HG03442 (cell line): Measurements from ENCODE around the gene BCL2L15.
A peak's percentile ranks its signal among the peaks of the same experiment; 100 is the strongest.
"Not testable (repeated sequence)": the region's sequence is repeated elsewhere in the genome, so short reads cannot be mapped to it uniquely, and the experiment has no call there.

Experiments
- ATAC-seq: cut with Tn5 transposase; IDR thresholded peaks from one replicate; pipeline ENCODE4 v1.9.1; 2021; ENCODE audit warnings: mild to moderate bottlenecking, moderate library complexity; ENCODE audit not compliant: unreplicated experiment

BCL2L15 gene

DNA sequence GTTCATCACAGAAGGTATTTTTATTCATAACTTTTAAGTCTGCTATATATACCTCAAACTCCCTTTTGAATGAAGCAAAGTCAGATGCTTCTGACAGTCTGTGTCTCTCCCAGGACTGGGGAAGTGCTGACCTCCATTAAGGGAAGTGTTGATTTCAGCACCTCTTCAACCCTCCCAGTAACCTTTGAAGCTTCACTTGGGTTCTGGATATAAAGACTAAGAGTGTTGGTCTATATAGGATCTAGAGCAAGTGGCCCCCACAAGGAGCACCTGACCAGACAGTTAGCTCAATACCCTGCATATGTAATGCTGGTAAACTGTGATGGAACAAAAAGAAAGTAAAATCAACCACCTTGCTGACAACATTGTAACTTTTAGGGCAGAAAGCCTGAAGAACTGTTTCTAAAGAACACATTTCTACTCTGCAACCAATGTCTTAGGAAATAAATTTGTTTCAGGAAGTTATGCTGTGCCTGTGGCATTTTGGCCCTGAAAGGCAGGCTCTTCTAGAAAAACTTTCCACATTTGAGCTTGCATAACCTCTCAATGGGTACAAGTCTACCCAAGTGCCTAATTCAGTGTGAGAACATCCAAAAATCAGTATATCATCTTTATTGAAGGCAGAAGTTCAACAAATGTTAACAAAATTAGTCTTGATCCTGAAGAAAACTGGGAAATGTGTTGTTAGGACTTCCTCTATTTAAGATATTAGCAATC is 15.0 kb downstream of the BCL2L15 start:
- no peak for ATAC-seq

DNA sequence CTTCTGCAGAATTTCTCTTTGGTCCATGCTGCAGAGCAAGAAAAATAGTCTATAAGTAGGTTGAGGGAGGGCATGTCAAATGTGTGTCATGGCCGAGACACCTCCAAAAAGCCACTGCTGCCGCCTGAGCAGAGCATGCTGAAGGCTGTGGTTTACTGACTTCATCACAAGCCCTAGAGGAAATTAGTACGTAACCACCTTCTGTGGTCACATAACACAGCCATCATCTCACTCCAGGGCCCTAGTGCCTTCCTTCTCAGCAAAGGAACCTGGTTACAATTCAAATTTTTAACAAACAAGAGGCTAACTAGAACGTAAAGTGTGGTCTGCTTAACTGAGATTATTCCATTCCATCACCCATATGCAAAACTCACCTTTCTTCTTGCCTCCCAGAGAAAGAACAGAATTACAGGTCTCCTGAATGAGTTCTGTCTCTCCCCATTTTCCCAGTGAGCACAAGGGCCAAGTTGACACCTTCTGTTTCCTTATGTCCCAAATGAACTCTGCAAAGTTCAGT is 15.7 kb downstream of the BCL2L15 start, which contains the start of gene PTPN22:
TSS of gene PTPN22 (minus strand) at position 116 of the 517 bp plus-strand sequence.
- peak; percentile 92 for ATAC-seq

DNA sequence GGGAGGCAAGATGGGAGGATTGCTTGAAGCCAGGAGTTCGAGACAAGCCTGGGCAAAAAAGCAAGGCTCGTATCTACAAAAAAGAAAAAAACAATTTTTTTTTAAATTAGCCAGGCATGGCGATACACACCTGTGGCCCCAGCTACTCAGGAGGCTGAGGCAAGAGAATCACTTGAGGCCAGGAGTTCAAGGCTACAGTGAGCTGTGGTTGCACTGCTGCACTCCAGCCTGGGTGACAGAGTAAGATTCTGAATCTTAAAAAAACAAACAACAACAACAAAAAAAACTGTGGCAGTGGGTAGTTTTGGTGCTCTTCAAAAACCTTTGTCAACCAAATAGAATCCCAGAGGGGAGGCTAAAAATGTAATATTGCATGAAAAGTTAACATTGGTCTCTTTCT is 16.6 kb downstream of the BCL2L15 start:
- no peak for ATAC-seq

DNA sequence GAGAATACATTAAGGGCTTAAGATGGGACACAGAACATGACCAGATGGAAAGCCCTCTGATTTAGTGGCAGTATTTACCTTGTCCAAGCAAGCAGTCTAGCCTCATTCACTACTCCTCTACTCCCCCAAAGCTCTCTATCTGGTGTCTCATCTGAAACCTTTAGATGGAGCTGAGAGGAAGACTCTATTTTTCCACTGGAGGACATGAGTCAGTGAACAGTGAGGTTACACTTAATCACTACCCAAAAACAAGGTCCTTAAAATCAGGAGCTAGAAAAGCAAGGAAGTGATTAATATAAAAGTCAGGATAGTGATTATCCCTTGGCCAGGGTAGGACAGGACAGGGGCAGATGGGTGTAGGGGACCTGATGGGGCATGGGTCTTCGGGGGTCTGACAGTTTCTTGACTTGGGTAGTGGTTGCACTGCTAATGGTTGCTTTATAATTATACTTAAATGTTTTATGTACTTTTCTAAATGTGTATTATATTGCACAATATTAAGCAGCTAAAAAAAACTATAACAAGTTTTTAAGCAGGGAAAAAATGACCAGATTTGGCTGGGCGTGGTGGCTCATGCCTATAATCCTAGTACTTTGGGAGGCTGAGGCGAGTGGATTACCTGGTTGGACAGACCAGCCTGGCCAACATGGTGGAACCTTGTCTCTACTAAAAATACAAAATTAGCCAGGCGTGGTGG is 18.8 kb downstream of the BCL2L15 start:
- ATAC-seq = no peak

DNA sequence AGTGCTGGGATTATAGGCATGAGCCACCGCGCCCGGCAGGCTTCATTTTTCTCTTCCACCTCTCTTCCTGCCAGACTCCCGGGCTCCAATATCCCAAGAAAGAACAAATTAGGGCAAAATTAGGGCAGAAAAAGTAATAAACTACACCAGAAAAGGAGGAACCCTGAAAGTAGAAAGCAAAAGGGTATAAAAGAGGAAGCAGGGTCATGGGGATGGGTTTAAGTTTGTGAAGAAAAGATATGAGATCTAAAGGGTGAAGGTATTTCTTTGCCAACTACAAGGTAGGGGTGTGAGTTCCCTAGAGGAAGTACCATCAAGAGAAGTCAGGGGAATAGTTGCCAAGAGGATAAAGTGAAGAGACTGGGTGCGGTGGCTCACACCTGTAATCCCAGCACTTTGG is 25.7 kb downstream of the BCL2L15 start:
- no peak for ATAC-seq

DNA sequence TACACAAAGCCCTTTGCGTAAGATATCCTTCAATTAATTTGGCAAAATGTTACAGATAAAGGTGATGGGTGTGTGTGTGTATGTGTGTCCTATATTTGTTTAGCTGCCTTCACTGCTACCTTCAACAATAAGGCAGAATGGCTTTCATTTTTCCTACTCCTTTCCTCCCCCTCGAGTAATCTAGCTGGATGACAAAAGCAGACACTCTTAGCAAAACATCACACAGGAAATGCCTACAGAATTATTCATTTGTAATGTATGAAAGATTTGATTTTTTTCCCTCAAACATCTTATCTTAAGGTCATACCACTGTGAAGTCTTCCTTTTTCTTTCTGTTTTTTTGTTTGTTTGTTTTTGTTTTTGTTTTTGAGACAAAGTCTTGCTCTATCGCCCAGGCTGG is 26.5 kb downstream of the BCL2L15 start:
- no peak for ATAC-seq

DNA sequence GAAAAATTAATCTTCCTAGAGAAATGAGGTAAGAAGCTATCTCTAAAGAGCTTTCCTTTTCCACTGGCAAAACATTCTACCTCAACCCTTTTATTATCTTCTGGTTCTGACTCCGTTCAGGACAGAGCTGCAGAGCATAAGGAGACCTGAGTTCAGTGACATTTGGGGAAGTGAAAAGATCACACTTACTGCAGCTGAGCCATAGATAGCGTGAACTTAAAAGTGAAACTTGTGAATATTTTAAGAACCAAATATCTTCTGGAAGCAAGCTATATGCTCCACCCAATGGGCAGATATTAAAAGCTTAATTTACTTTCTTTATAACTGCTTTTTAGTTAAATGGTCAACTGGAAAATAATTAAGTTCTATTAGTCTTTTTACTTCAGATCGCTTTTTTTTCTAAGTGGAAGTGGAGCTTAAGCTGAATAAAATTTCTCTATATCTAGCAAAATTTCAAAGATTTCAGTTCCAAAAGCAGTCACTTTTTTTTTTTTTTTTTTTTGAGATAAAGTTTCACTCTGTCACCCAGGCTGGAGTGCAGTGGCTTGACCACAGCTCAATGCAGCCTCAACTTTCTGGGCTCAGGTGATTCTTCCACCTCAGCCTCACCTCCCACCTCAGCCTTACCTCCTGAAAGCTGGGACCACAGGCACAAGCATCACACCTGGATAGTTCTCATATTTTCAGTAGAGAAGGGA is 27.8 kb downstream of the BCL2L15 start:
- ATAC-seq = peak; percentile 90

DNA sequence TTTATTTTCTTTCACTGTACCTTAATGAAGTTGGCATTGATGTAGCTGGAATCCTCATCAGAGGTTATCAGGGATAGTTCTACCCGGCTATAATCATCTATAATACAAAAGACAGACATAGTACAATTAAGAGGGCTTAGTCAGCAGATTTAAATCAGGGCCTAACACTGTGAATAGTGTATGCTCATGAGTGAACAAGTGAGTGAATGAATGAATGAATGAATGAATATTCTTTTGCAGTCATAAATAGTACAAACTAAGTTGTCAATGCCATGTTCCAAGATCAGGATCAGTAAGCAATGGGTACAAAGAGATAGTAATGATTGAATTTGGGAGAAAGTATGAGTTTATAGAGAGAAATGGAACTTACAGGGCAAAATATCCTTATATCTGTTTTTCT is 28.4 kb downstream of the BCL2L15 start:
- no peak for ATAC-seq

DNA sequence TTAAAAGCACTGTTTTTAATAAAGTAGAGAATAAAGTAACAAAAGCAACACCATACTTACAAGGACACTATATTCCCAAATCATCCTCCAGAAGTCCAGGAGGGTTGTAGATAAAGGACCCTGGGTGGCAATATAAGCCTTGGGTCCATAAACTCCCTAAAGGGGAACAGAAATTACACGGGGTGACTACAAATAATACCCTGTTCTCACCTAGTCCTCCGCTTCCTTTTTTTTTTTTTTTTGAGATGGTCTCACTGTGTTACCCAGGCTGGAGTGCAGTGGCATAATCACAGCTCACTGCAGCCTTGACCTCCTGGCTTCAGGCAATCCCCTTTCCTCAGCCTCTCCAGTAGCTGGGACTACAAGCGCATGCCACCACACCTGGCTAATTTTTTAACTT is 29.0 kb downstream of the BCL2L15 start:
- peak; percentile 27 for ATAC-seq

DNA sequence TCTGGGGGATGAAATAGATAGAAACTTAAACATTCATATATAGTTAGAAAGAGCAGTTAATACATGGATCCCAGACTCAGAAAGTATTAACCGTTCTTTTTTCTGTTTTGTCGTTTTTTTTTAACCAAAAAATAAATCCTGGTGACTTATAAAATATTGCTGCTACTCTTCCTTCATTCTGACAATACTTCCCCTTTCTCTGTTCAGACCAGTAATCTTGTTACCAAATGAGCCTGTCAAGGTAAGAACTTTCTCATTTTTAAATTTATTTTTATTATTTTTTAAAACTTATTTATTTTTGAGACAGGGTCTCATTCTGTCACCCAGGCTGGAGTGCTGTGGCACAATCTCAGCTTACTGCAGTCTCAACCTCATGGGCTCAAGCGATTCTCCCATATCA is 29.6 kb downstream of the BCL2L15 start:
- no peak for ATAC-seq

DNA sequence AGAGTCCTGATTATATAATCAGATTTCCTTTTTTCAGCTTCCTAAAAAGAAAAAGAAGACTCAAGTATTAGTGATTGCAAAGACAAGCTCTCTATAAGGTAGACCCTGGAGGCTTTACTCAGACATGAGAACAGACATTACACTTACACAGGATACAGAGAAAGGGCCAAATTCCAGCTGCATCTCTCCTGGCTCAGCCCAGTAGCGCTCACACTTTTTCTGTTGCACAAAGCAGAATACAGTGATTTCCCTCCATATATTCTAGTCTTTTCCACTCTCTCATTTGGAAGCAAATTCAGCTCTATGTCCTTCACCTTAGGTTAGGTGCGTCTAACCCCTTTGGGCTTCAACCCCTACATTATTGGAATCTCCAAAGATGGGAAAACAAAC is 31.0 kb downstream of the BCL2L15 start:
- no peak for ATAC-seq

DNA sequence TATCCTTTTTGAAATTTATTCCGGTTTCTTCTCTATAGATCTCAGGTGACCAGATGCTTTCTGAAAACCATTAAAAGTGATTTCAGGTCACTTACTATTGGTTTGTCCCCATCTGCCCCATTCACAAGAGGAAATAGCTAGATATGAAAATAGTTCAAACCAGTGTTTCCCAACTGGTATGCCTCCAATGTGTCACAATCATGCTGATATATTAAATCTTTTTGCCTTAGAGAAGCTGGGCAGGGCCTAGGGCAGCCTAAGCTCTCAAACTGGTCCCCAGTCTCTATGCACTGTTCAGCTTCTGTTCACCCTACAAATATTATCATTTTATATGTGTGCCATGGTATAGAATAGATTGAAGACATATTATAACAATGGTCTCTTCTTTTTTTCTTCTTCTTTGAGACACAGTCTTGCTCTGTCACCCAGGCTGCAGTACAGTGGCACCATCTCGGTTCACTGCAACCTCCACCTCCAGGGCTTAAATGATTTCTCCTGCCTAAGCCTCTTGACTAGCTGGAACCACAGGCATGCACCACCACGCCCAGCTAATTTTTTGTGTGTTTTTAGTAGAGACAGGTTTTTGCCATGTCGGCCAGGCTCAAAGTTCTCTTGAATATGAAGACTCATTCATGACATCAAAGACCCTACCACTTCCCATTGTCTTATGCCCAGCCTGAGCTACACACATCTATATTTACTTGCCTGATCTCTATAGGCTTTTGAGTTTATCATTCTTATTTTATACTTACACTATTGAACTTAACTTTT is 31.6 kb downstream of the BCL2L15 start:
- no peak for ATAC-seq

DNA sequence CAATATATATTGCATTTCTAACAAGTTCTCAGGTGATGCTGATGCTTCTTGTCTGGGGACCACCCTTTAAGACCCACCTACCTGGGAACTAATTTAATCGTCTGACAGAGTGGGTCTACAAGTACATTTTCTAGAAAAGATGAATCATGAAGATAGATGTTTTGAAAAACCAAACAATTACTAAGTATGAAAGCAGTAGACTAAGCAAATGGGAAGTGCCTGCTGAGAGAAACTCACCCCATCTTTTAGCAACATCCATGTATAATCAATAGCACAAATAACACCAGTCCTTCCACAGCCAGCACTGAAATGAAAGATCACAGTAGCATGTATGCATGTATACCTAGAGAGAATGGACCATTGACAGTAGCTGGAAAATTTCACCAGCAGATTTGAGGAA is 33.1 kb downstream of the BCL2L15 start:
- no peak for ATAC-seq

DNA sequence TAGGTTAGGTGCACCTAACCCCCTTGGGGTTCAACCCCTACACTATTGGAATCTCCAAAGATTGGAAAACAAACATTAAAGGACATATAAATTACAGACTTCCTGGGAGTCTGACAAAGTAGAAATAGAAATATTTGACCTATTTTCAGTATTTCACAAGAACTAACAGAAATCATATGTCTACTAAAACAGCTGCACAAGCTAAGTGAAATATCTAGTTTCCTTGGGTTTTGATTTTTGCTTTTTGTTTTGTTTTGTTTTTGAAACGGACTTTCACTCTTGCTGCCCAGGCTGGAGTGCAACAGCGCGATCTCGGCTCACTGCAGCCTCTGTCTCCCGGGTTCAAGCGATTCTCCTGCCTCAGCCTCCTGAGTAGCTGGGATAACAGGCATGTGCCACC is 34.7 kb downstream of the BCL2L15 start:
- not testable (repeated sequence) for ATAC-seq

DNA sequence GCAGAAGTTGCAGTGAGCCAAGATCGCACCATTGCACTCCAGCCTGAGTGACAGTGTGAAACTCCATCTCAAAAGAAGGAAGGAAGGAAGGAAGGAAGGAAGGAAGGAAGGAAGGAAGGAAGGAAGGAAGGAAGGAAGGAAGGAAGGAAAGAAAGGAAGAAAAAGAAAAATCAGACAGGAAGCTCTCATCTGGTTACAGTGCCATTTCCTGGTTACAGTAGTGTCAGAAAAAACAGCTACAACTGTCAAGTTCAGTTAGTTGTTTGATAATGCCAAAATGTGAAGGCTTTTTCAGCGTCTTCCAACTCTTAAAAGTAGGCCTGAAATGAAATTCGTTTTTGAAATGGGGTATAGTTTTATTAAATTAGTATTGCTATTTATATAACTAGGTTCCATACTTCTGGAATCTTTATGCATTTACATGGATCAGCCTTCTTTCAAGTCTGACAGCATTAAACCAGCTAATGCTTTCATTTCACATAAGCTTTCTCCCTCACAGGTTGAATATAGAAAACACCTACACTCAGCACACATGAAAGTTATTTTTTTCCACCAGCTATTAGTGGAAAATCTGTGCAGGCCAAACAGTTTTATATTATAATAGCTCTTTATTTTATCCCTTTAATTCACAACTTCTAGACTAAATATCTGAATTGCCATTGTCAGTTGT is 37.1 kb downstream of the BCL2L15 start:
- no peak for ATAC-seq

DNA sequence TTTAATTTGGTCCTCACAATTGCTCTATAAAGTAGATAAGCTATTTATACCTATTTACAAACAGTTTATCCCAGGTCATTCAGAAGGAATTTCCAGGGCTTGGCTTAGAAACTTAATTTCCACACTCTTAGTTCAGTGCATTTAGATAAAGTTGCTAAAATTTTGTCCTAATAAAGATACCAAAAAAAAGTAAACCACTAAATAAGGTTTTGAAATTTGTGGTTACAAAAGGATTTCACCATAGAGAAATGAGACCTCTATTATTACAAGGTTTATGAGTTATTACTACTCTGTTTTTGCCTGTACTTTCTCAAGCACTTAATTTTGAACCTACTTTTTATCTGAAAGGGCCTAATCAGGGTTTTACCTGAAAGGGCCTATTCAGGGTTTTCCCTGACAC is 38.3 kb downstream of the BCL2L15 start:
- ATAC-seq = no peak

DNA sequence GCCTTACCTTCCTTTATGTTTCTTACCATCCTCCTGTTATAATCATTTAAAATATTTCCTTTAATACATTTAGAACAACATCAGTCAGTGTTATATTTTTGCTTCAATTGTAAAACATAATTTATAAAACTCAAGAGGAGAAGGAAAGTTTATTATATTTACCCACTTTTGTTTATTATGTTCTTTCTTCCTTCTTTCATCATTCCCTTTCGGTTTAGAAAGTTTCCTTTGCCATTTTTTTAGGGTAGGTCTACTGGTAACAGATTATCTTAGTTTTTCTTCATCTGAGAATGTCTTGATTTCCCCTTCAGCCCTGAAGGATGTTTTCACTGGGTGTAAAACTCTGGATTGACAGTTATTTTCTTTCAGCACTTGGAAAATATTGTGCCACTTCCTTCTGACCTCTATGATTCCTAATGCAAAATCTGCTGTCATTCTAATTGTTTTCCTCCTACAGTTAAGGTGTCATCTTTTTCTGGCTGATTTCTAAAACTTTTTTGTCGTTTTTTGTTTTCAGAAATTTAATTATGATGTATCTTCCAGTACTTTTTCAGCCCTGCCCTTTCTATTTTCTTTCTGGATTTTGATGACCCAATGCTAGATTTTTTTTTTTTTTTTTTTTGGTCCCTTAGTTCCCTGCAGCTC is 40.9 kb downstream of the BCL2L15 start:
- no peak for ATAC-seq

DNA sequence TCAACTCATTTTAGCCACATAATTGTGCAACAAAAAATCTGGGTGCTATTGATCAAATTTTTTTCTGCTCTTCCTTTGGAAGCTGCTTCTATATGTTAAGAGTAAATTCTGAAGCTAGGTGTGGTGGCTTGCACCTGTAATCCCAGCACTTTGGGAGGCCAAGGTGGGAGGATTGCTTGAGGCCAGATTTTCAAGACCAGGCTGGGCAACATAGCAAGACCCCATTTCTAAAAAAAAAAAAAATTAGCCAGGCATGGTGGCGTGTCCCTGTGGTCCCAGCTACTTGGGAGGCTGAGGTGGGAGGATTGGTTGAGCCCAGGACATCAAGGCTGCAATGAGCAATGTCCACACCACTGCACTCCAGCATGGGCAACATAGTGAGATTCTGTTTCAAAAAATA is 50.8 kb downstream of the BCL2L15 start:
- ATAC-seq = no peak

DNA sequence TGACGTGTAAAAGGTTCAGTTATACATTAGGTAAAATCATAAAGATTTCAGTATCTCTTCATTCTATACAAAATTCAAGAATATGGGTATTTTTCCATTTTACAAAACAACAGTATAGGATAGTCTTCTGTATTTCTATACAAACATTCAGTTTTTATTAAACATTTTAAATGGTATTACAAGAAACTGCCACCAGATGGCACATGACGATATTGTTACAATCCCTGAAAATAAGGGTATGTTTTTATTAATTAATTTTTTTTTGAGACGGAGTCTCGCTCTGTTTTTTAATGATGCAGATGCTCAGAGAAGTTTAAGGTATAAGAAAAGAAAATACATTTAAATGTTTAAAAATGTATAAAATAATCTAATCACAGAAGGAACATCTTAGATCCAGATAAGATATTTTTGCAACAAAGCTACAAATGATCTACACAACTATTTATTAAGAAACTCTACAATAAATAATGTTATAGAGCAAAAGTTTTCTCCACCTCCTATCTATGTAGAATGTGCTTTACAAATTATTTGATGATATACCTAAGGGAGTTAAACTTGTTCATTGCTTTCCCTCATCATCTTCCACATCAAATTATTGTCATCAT is 51.6 kb downstream of the BCL2L15 start:
- ATAC-seq = no peak

DNA sequence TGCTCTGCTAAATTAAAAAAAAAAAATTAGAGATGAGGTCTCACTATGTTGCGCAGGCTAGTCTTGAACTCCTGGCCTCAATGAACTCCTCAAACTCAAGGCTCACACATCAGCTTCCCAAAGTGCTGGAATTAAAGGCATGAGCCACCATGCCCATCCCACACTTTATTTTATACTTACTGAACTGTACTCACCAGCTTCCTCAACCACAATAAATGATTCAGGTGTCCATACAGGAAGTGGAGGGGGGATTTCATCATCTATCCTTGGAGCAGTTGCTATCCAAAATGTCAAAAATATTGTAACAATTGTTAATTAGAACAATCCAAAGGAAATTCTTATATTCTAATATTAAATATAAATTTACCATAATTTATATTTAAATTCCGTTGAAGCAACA is 52.7 kb downstream of the BCL2L15 start:
- ATAC-seq = no peak
